ENCODE data around the gene ESRRB. TPM values are rescaled to one million over a fixed set of nuclear protein-coding genes. Genes with fewer than 3 reads are reported as not detected.
"Not testable (repeated sequence)": the region's sequence is repeated elsewhere in the genome, so short reads cannot be mapped to it uniquely, and the experiment has no call there.

Gene ESRRB
- total RNA-seq, 1 experiment from 2014 or later = 0.71 TPM

DNA sequence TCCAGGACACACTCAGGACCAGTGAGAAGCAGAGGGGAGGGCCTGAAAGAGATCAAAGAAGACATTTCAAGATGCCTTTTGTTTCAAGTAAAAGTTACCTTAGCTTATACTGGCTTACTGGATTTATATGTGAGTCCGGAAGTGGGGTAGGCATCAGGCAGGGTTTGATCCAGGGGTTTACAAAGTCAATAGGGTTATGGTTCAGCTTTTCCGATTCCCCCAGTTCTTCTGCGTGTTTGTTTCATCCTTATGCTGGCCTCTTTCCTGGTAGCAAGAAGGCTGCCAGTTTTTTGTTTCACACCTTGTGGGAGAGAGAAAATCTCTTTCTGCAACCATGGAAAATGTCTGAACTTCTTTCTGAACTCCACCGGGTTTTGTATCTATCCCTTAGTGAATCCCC is 126.3 kb downstream of the ESRRB start:
- no peak for DNase-seq (ENCODE audit: low read depth)
- in situ Hi-C loops (cut with HindIII; ENCODE audit: low pct_unique_long_range_greater_than_20kb, low sequenced_read_pairs) = no loop called here

DNA sequence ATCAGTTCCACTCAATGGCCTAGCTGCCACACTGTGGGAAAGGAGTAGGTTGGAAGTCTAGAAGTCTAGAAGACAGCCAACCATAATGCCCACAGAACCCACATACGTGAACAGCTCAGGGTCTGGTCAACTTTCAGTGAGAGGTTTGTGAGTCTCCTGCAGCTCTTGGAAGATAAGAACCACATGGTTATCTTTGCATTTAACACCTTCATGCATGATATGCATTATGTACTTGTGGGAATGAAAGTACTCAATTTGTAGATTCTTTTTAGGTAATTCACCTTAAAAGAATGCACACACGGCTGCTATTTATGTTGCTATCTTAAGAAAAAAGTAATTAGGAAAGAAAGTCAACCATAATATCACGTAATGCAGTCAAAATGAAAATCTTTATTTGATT is 126.7 kb downstream of the ESRRB start:
- in situ Hi-C loops (cut with HindIII; ENCODE audit: low pct_unique_long_range_greater_than_20kb, low sequenced_read_pairs) = no loop called here
- DNase-seq (ENCODE audit: low read depth) = no peak

DNA sequence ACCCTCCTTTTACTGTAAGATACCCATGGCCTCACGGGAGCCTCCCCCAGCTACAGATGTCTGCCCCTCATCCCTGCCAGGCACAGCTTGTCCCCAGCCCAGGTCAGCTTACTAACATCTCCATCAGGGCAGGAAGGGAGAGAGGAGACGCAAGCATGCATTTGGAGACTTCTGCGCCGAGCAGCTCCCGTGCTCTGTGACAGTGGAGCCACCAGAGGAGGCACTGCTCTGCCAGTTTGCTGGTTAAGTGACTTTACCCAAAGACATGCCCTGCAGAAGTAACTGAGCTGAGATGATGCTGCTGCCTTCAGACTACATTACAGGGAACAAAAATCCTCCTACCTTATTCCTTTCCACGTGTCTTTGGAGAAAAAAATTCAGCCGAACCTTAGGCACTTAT is 133.4 kb downstream of the ESRRB start:
- in situ Hi-C loops (cut with HindIII; ENCODE audit: low pct_unique_long_range_greater_than_20kb, low sequenced_read_pairs) = no loop called here
- no peak for DNase-seq (ENCODE audit: low read depth)

DNA sequence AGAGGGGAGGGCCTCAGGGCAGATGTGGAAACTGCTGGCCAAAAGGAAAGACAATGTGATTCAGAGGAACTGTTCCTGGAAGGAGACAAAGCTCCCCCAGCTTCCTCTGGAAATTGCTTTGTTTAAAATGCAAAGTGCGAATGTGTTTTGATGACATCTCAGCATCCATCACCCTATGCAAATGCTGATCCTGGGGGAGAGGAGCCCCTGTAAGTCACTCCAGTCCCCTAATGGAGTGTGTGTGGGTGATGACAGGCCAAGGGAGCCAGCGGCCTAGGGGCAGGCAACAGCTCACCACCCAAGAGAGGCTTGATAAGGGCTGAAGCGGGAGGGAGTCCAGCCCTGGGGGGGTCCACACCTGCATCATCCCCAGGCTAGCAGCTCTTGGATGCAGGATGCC is 134.2 kb downstream of the ESRRB start:
- no peak for DNase-seq (ENCODE audit: low read depth)
- in situ Hi-C loops (cut with HindIII; ENCODE audit: low pct_unique_long_range_greater_than_20kb, low sequenced_read_pairs) = no loop called here

DNA sequence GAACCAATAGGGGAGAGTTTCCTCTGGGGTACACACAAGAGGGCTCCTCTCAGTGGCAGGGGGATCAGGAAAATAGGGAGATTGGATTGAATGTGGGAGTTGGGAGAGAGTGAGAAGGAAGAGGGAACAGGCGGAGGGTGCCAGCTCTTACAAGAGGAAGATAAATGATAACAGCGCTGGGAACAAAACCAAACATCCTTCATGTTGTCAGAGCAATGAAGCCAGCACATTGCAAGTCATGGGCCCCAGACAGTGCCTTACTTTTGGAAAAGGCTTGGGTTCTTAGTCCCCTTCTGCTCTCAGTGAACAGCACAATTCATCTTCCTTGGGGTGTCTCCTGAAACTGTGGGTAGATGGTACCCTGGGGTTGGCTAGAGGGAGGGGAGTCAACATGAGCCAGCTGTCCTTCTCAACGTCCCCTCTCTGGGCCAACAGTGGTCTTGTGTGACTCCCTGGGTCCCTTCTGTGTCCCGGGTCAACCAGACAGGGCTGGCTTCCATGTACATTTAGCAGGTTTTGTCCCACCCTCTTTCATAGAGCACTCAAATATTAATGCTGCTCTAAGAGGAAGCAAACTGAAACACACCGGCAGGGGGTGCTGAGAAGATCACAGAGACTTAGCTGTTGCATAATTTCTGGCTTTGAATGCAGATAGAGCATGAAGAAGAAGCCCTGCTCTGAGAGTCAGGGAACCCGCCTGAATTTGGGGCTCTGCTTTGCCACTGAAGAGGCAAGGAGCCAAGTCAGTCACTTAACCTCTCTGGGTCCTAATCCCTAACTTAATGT is 138.5 kb downstream of the ESRRB start:
- DNase-seq (ENCODE audit: low read depth) = no peak
- in situ Hi-C loops (cut with HindIII; ENCODE audit: low pct_unique_long_range_greater_than_20kb, low sequenced_read_pairs) = no loop called here

DNA sequence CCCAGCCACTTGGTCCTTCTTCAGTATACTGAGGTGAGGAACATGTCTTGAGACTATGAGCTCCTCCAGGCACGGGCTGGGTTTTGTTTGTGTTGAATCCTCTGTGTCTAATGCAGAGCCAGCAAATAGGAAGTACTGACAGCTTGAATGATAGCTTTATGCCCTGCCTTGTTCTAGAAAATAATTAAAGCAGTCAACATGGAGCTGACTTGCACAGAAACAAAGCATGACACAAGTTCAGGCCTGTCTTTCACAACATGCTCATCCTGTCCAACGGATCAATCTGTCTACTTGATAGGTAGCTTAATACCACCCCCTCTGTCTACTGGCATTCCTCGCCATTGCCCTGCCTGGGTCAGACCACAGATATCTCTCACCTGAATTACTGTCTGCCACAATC is 140.9 kb downstream of the ESRRB start:
- DNase-seq (ENCODE audit: low read depth) = no peak
- in situ Hi-C loops (cut with HindIII; ENCODE audit: low pct_unique_long_range_greater_than_20kb, low sequenced_read_pairs) = no loop called here

DNA sequence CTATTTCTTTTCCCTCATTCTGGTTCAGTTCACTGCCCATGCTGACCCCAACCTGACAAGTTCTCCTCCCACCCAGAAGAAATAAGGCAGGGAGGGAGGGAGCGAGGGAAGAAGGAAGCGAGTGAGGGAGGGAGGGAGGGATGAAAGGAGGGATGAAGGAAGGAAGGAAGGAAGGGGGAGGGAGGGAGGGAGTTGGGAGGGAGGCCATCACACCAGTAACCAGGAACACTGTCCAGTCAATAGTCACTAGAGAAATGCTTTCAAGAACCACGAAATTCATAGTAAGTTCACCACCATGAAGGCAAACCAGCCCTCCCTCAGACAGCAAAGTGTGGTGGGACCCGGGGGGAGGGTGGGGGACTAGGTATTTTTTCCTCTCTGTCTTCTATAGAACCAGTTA is 142.4 kb downstream of the ESRRB start:
- no peak for DNase-seq (ENCODE audit: low read depth)
- in situ Hi-C loops (cut with HindIII; ENCODE audit: low pct_unique_long_range_greater_than_20kb, low sequenced_read_pairs) = no loop called here

DNA sequence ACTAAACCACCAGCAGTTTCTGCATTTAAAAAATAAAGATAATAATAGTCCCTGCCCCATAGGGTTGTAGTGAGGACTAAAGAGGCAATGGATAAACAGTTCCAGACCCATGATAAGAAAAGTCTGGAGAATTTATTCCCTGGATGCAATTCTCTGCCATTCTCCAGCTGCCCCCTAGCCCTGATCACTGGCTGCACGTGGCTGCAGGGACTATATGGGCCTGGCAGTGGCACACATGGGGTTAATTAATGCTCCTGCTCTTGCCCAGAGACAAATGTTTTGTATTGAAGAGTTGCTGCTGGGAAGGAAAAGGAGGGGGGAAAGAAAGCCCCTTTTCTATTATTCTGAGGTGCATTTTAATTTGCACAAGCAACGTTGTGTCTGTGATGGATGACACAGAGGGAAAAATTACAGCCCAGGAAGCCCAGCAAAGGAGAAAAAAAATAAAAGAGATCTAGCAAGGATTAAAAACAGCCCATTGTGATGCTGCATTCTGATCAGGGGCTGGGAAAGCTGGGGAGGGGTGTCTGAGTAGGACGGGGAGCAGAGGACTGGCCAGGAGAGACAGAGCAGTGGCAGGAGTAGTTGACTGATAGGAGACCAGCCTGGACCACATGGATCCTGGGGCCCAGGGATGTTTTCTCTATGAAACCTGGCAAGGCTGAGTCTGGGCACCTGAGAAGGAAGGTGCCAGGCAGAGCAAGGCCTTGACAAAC is 149.3 kb downstream of the ESRRB start:
- DNase-seq (ENCODE audit: low read depth) = no peak
- in situ Hi-C loops (cut with HindIII; ENCODE audit: low pct_unique_long_range_greater_than_20kb, low sequenced_read_pairs) = no loop called here

DNA sequence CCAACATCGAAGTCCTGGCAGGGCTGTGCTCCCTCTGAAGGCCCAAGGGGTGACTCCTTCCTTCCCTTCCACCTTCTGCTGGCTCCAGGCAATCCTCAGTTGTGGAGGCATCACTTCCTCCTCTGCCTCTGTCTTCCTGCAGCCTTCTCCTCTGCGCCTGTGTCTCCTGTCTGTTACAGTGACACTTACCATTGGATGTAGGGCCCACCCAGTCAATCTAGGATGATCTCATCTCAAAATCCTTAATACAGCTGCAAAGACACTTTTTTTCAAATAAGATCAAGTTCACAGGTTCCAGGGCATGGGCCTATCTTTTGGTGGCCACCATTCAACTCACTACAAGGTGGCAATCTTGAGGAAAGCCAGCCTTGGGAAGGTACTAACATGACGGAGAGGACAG is 155.1 kb downstream of the ESRRB start:
- DNase-seq (ENCODE audit: low read depth) = no peak
- in situ Hi-C loops (cut with HindIII; ENCODE audit: low pct_unique_long_range_greater_than_20kb, low sequenced_read_pairs) = no loop called here

DNA sequence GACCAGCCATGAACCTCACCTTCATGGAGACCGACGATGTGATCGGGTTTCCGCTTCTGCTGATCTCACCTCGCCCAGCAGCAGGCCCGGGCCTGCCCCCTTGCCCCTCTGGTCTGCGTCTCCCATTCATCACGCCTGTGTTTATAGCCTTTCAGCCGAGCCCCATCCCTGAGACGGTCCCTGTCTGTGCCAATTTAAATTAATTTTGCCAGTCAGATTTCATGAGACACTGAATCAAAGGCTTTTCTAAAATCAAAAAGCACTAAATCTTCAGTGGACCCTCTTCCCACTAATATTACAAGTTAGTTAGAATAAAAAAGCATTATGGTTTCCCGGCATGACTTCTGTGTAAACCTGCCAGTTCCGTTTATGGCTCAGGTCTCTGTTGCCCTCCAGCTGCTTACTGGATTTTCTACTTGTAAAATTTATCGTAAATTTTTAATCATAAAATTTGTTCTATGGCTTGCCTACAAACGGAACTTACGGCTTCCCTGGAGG is 155.9 kb downstream of the ESRRB start:
- DNase-seq (ENCODE audit: low read depth) = no peak
- in situ Hi-C loops (cut with HindIII; ENCODE audit: low pct_unique_long_range_greater_than_20kb, low sequenced_read_pairs) = no loop called here

DNA sequence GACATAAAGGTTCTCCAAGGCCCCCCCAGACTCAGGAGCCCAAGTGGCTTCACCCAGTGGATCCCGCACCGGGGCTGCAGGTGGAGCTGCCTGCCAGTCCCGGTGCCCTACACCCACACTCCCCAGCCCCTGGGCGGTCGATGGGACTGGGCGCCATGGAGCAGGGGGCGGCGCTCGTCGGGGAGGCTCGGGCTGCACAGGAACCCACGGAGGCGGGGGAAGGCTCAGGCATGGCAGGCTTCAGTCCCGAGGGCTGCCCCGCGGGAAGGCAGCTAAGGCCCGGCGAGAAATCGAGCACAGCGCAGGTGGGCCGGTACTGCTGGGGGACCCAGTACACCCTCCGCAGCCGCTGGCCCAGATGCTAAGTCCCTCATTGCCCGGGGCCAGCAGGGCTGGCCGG is 160.7 kb downstream of the ESRRB start:
- DNase-seq (ENCODE audit: low read depth); in situ Hi-C loops (cut with HindIII; ENCODE audit: low pct_unique_long_range_greater_than_20kb, low sequenced_read_pairs): not testable (repeated sequence)

DNA sequence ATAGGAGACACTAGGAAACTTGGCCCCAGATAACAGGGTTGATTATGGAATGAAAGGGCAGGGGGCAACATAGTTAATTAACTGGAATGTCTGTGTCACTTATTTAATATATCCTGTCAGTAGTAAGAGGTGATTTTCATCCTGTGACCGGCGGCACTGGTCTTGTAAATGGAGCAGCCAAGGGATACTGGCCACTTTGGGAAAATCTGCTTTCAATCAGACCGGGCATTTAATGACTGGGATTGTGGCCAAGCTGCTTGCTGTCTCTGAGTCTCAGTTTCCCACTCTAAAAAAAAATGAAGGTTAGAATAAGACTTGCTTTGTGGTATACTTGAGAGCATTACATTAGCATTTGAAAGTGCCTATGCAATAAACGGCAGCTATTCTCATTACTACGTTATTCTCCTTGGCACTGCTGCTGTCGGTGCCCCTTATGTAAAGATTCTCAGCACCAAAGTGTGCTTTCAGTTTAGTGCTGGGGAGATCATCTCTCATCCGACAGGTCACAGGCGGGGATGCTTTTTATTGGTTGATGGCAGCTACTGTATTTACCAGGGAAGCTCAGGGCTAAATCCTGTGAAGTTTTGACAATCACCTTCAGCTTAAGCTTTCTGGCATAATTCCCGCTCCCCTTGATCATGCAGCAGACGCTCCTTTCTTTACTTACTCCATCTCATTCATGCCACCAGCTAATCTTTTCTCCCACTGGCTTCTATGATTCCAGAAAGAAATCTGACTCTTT is 162.1 kb downstream of the ESRRB start:
- DNase-seq (ENCODE audit: low read depth) = no peak
- in situ Hi-C loops (cut with HindIII; ENCODE audit: low pct_unique_long_range_greater_than_20kb, low sequenced_read_pairs) = no loop called here

DNA sequence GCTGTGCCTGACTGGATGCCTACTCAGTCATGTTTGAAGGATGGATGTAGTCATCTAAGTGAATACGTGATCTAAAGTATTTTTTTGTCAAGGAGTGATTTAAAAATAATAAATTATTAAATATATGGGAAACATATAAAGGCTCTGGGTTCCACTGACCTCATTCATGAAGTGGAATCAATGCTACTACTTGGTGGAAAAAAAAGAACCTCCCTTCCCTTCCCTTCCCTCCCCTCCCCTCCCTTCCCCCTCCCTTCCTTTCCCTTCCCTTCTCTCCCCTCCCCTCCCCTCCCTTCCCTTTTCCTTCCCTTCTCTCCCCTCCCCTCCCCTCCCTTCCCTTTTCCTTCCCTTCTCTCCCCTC is 162.7 kb downstream of the ESRRB start:
- in situ Hi-C loops (cut with HindIII; ENCODE audit: low pct_unique_long_range_greater_than_20kb, low sequenced_read_pairs) = no loop called here
- DNase-seq (ENCODE audit: low read depth) = no peak

DNA sequence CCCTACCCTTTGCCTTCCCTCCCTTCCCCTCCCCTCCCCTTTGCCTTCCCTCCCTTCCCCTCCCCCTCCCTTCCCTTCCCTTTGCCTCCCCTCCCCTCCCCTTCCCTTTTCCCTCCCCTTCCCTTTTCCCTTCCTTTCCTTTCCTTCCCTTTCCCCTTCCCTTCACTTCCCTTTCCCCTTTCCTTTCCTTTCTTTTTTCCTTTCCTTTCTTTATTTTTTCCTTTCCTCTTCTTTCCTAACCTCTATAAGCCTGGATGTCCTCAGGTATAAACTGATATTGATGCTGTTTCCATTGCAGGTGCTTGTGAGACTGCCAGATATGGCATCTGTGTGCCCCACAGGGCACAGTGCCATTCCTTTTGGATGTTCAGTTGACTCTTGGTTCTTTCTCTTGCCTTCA is 163.2 kb downstream of the ESRRB start:
- in situ Hi-C loops (cut with HindIII; ENCODE audit: low pct_unique_long_range_greater_than_20kb, low sequenced_read_pairs) = no loop called here
- DNase-seq (ENCODE audit: low read depth) = no peak

DNA sequence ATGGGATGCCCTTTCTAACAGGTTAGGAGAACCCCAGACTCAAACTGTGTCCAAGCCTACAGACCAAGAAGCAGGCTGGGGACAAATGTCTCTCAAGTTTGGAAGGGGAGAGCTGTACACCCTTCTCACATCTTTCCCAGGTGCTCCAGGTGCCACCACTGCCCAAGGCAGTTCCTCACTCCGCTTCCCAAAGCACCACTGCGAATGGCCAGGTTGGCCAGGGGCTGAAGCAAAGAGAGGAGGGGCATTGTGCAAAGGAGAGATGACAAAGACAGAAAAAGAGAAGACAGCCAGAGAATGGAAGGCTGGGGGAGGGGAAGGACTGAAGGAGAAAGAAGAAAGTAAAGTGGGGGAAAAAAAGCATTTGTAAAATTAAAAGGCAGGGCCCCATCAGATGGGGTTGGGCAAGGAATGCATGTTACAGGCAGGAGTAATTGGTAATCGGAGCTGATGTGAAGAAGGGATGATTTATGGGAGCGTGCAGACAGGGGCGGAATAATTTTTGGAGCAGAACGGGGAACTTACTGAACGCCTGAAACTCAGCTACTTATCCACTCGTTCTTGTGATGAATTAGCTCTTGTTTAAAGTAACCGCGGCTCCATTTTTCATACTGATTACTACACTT is 165.8 kb downstream of the ESRRB start:
- in situ Hi-C loops (cut with HindIII; ENCODE audit: low pct_unique_long_range_greater_than_20kb, low sequenced_read_pairs) = no loop called here
- DNase-seq (ENCODE audit: low read depth) = no peak

DNA sequence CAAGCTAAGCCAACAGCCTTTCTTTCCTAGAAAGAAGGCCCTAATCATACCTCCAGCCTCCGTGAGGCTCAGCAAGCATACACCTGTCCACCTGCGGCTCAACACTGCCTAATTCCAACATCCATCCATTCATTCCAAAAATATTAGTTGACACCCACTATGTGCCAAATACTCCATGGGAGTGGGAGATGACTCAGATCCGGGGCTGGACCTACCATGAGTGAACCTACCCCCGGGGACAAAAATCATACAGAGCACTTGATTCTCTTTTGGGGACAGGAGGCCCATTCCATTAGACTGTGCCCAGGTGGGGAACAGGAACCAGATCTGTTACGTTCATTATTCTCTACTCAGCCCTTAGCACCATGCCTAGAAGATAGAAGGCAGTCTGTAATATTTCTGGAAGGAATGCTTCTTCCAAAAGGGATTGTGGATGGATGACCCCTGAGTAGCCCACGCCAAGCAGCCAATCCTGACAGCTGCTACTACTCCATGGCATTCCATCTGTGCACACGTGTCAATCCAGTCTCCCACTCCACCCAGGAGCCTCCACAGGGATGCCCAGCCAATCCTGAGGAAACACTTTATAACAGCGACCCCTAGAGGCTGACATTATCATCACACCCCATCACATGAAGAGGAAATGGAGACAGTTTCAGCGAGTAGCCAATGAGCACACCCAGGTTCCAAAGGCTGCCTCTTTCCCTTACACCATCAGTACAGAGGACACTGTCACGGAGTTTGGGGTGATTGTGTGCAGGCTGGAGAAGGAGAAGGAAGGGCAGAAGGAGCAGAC is 170.7 kb downstream of the ESRRB start:
- in situ Hi-C loops (cut with HindIII; ENCODE audit: low pct_unique_long_range_greater_than_20kb, low sequenced_read_pairs) = no loop called here
- peak; percentile 13 for DNase-seq (ENCODE audit: low read depth)

DNA sequence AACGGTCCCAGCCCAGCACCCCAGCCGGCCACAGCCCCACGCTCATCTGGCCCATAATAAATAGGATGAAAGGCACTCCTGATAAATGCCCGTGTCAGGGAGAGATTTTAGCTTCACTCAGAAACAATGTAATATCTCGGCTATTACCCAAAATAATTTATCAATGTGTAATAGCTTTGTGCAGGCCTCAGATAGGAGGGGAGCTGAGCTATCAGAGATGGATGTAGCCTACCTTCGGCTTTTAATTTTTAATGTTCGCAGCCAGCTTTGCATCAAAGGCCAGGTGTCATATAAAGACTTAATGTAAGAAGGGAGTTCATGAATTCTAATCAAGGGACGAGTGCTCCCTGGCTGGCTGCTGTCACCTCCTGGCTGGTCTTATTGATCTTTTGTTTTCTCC is 171.9 kb downstream of the ESRRB start:
- in situ Hi-C loops (cut with HindIII; ENCODE audit: low pct_unique_long_range_greater_than_20kb, low sequenced_read_pairs) = no loop called here

DNA sequence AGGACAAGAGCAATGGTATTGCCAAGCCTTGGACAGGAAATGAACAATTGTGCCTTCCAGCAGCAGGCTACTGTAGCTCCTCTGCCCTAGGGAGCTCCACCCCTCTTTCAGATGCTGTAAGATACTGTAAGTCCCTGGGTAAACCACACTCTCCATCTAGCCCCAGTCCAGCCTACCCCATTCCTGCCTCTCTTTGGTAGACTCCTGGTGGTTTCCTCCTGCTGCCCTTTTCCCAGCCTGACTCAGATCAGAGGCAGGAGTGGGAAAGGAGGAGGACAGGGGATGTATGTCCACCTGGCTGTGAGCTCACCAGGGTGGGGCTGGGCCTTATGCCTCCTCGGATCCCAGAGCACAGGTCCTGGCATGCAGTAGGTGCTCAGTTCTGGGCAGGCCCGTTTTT is 174.6 kb downstream of the ESRRB start:
- no peak for DNase-seq (ENCODE audit: low read depth)
- in situ Hi-C loops (cut with HindIII; ENCODE audit: low pct_unique_long_range_greater_than_20kb, low sequenced_read_pairs) = no loop called here

More for the DNA sequence above, 171.9 kb downstream of the ESRRB start:
- DNase-seq (ENCODE audit: low read depth) = no peak

Data from Caki2 (cell line).